ENCODE results near the gene ATP9A.

- TF ChIP-seq SP1 (IDR thresholded peaks at IDR 0.05) (peak; percentile 19), CTCF (IDR thresholded peaks at IDR 0.05; ENCODE audit: low read depth, low read length, missing input control) (no peak), HNF4G (IDR thresholded peaks at IDR 0.05) (no peak), FOXA1 (IDR thresholded peaks at IDR 0.05) (no peak), YY1 (IDR thresholded peaks at IDR 0.05) (peak; percentile 76), ZBTB33 (IDR thresholded peaks at IDR 0.05) (no peak), HNF4A (conservative IDR thresholded peaks at IDR 0.05) (no peak)
Observed at GRCh38 chr20:51766994-51767866, 960 bp downstream of the ATP9A start.

Data from liver (tissue), 3 donors.